WTC11 (cell line): ENCODE data around the gene PAPOLG. TPM values are rescaled to one million over a fixed set of nuclear protein-coding genes. Genes with fewer than 3 reads are reported as not detected.

Experiments
- ATAC-seq: fragments of 200-7000 bp; cut with Tn5 transposase; 2 replicates; pipeline ENCODE4 v1.10.0; 2021; ENCODE audit warnings: mild to moderate bottlenecking, moderate library complexity
- CTCF ChIA-PET: fragments of 300-600 bp; sonication (Branson Sonifier 250); formaldehyde crosslinking; loops from one replicate; lab custom pipeline; 2021; ENCODE audit warnings: antibody characterized with exemption; lab: Charles Lee
- POLR2A ChIA-PET: fragments of 350-600 bp; sonication (Branson Sonifier 250); formaldehyde crosslinking; loops from one replicate; lab custom pipeline; 2021; ENCODE audit warnings: antibody characterized with exemption; lab: Charles Lee
- DNase-seq: peaks from one replicate; pipeline ENCODE4 v3.0.0; 2021; ENCODE audit warnings: low spot score
- H3K27ac Mint-ChIP-seq: 2 replicates; pipeline ENCODE4 v1.8.0; 2021; ENCODE audit warnings: mixed read lengths
- H3K27me3 Mint-ChIP-seq: 2 replicates; pipeline ENCODE4 v1.8.0; 2021; ENCODE audit warnings: low read depth, mild to moderate bottlenecking, moderate library complexity, mixed read lengths
- H3K36me3 Mint-ChIP-seq: 2 replicates; pipeline ENCODE4 v1.8.0; 2021; ENCODE audit warnings: mixed read lengths
- H3K4me1 Mint-ChIP-seq: 2 replicates; pipeline ENCODE4 v1.8.0; 2022; ENCODE audit warnings: mixed read lengths
- H3K4me3 Mint-ChIP-seq: 2 replicates; pipeline ENCODE4 v1.8.0; 2021; ENCODE audit warnings: mild to moderate bottlenecking, moderate library complexity, mixed read lengths
- H3K9me3 Mint-ChIP-seq: 2 replicates; pipeline ENCODE4 v1.8.0; 2021; ENCODE audit warnings: mixed read lengths
- ELF4 ChIP-seq: sonication (generic); formaldehyde crosslinking; IDR thresholded peaks from 2 replicates; pipeline ENCODE4 v1.8.1; 2022; ENCODE audit warnings: low read depth, mild to moderate bottlenecking, moderate library complexity, missing genetic modification reagents
- ESRRA ChIP-seq: sonication (generic); formaldehyde crosslinking; IDR thresholded peaks from 2 replicates; pipeline ENCODE4 v1.8.1; 2022; ENCODE audit warnings: mild to moderate bottlenecking, missing genetic modification reagents, borderline replicate concordance
- GRHL2 ChIP-seq: fragments of 250-450 bp; sonication (Bioruptor Pico); IDR thresholded peaks from 2 replicates; pipeline ENCODE4 v1.8.0; 2022; ENCODE audit warnings: mild to moderate bottlenecking, moderate library complexity; ENCODE audit not compliant: insufficient replicate concordance, severe bottlenecking
- MYBL2 ChIP-seq: sonication (generic); formaldehyde crosslinking; IDR thresholded peaks from 2 replicates; pipeline ENCODE4 v1.8.1; 2023; ENCODE audit warnings: mild to moderate bottlenecking, moderate library complexity, missing genetic modification reagents
- NFE2L1 ChIP-seq: sonication (generic); formaldehyde crosslinking; IDR thresholded peaks from 2 replicates; pipeline ENCODE4 v1.8.1; 2023; ENCODE audit warnings: missing genetic modification reagents
- NR2C2 ChIP-seq: sonication (generic); formaldehyde crosslinking; IDR thresholded peaks from 2 replicates; pipeline ENCODE4 v1.8.0; 2022; ENCODE audit warnings: mild to moderate bottlenecking, missing genetic modification reagents
- NR3C1 ChIP-seq: sonication (generic); formaldehyde crosslinking; conservative IDR thresholded peaks from 2 replicates; pipeline ENCODE4 v1.8.1; 2023; ENCODE audit warnings: low read depth, mild to moderate bottlenecking, missing genetic modification reagents
- PRRX2 ChIP-seq: fragments of 250-450 bp; sonication (Bioruptor Pico); IDR thresholded peaks from 2 replicates; pipeline ENCODE4 v1.8.0; 2021; ENCODE audit warnings: mild to moderate bottlenecking
- SOX15 ChIP-seq: fragments of 250-450 bp; sonication (Bioruptor Pico); IDR thresholded peaks from 2 replicates; pipeline ENCODE4 v1.9.0; 2021; ENCODE audit warnings: mild to moderate bottlenecking
- SP1 ChIP-seq: sonication (generic); formaldehyde crosslinking; conservative IDR thresholded peaks from 2 replicates; pipeline ENCODE4 v1.8.1; 2022; ENCODE audit warnings: missing genetic modification reagents
- TP53 ChIP-seq: sonication (generic); formaldehyde crosslinking; IDR thresholded peaks from 2 replicates; pipeline ENCODE4 v1.8.1; 2023; ENCODE audit warnings: mild to moderate bottlenecking, missing genetic modification reagents
- ZNF138 ChIP-seq: sonication (generic); formaldehyde crosslinking; conservative IDR thresholded peaks from 2 replicates; pipeline ENCODE4 v1.8.1; 2022; ENCODE audit warnings: mild to moderate bottlenecking, moderate library complexity, missing genetic modification reagents
- ZNF263 ChIP-seq: sonication (generic); formaldehyde crosslinking; IDR thresholded peaks from 2 replicates; pipeline ENCODE4 v1.8.1; 2022; ENCODE audit warnings: low read depth, mild to moderate bottlenecking, moderate library complexity, missing genetic modification reagents
- ZNF317 ChIP-seq: sonication (generic); formaldehyde crosslinking; IDR thresholded peaks from 2 replicates; pipeline ENCODE4 v1.8.1; 2023; ENCODE audit warnings: low read depth, mild to moderate bottlenecking, moderate library complexity, missing genetic modification reagents, borderline replicate concordance
- total RNA-seq: library from RNA; stranded (reverse); gene quantifications from 3 replicates; pipeline ENCODE4 v1.2.3, GENCODE V29; 2021
- TF ChIP-seq, protein P1 (sequence below): sonication (generic); formaldehyde crosslinking; IDR thresholded peaks from 2 replicates; pipeline ENCODE4 v1.8.1; 2023; ENCODE audit warnings: mild to moderate bottlenecking, missing genetic modification reagents
- TF ChIP-seq, protein P2 (sequence below): fragments of 250-450 bp; sonication (Bioruptor Pico); conservative IDR thresholded peaks from 2 replicates; pipeline ENCODE4 v1.9.0; 2021; ENCODE audit warnings: mild to moderate bottlenecking
- TF ChIP-seq, protein P3 (sequence below): fragments of 250-450 bp; sonication (Bioruptor Pico); IDR thresholded peaks from 2 replicates; pipeline ENCODE4 v1.8.0; 2021; ENCODE audit warnings: mild to moderate bottlenecking
- TF ChIP-seq, protein P4 (sequence below): sonication (generic); formaldehyde crosslinking; IDR thresholded peaks from 2 replicates; pipeline ENCODE4 v1.8.0; 2022; ENCODE audit warnings: mild to moderate bottlenecking, missing genetic modification reagents
- TF ChIP-seq, protein P5 (sequence below): fragments of 200-600 bp; IDR thresholded peaks from 2 replicates; pipeline ENCODE4 v1.8.0; 2022; ENCODE audit warnings: antibody characterized with exemption
- TF ChIP-seq, protein P6 (sequence below): fragments of 250-450 bp; sonication (Bioruptor Pico); IDR thresholded peaks from 2 replicates; pipeline ENCODE4 v1.9.0; 2021; ENCODE audit warnings: mild to moderate bottlenecking
- TF ChIP-seq, protein P7 (sequence below): sonication (generic); formaldehyde crosslinking; conservative IDR thresholded peaks from 2 replicates; pipeline ENCODE4 v1.8.1; 2022; ENCODE audit warnings: mild to moderate bottlenecking, missing genetic modification reagents
- TF ChIP-seq, protein P8 (sequence below): sonication (generic); formaldehyde crosslinking; IDR thresholded peaks from 2 replicates; pipeline ENCODE4 v1.8.0; 2022; ENCODE audit warnings: mild to moderate bottlenecking, missing genetic modification reagents

The PAPOLG gene
- total RNA-seq, 1 experiment from 2014 or later: 22.5 TPM

DNA sequence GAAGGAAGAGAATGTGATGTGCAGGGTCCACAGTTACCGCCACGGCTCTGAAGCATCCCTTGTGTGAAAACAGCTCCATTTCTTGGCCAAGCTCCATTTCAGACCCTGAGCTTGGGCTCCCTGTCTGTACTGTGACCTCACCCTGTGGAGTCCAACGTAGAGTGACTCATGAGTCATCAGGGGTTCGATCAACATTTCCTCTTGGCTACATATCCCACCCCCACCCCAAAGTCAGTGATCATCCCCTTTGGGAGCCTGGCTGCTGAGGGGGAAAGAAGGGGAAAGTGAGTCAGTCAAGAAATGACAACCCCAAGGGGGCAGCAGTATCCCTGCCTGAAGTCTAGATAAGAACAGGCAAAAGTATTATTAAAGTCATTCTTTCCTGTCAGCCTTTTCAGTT lies 62.2 kb downstream of the PAPOLG start (continued):
- TF ChIP-seq NR2C2 (no peak), TP53 (CRISPR knock-in tag) (no peak)
- TF ChIP-seq, protein P1, sequence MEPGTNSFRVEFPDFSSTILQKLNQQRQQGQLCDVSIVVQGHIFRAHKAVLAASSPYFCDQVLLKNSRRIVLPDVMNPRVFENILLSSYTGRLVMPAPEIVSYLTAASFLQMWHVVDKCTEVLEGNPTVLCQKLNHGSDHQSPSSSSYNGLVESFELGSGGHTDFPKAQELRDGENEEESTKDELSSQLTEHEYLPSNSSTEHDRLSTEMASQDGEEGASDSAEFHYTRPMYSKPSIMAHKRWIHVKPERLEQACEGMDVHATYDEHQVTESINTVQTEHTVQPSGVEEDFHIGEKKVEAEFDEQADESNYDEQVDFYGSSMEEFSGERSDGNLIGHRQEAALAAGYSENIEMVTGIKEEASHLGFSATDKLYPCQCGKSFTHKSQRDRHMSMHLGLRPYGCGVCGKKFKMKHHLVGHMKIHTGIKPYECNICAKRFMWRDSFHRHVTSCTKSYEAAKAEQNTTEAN: no peak

DNA sequence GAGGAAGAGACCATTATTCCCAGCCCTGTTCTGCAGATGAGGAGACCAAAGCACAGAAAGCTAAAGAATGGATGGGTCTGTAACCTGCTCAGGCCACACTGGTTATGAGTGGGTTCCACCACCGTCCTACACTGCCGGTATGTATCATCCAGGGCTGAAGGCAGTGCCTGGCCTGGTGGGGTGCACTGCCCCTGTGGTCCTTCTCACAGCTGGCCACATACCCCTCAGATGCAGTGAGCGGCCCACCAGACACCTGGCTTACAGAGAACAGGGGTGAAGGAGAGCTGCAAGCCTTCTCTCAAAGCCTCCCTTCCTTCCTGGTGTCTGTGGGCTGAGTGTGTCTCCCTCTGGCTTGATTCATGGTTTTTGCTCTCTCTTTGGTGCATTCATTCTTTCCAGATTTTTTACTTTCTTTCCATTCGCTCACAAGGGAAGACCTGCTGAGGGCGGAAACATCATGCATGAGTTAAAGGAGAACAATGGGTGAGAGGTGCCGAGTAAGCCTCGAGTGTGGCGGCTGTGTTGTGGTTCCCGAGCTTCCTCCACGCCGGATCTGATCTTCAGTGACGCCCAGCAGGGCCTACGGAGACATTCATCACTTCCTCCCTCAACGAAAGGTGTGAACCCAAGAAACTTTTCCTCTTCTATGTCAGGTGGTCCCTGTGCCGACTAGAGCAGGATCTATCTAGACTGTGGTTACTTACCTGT lies 63.2 kb downstream of the PAPOLG start:
- Mint-ChIP-seq H3K27me3 (no peaks in the 10 kb centered on the region), H3K4me1 (0 out of 2 replicates have a peak, but pooled peaks cover 3% of the 10 kb centered on the region), H3K36me3 (no peaks in the 10 kb centered on the region), H3K9me3 (no peaks in the 10 kb centered on the region), H3K4me3 (no peak overlapping the region), H3K27ac (no peak overlapping the region)
- POLR2A ChIA-PET: no interaction called here
- no peak for DNase-seq
- no peak; the same call in 1 of the 2 replicates for ATAC-seq
- CTCF ChIA-PET: interaction anchor here (1.1 to 1.5 kb wide), 2 partner anchors 112 to 145 kb away, joined by 4 to 6 read pairs; no protein-coding TSS in a partner anchor
- TF ChIP-seq GRHL2 (CRISPR knock-in tag): no peak
- TF ChIP-seq, protein P2, sequence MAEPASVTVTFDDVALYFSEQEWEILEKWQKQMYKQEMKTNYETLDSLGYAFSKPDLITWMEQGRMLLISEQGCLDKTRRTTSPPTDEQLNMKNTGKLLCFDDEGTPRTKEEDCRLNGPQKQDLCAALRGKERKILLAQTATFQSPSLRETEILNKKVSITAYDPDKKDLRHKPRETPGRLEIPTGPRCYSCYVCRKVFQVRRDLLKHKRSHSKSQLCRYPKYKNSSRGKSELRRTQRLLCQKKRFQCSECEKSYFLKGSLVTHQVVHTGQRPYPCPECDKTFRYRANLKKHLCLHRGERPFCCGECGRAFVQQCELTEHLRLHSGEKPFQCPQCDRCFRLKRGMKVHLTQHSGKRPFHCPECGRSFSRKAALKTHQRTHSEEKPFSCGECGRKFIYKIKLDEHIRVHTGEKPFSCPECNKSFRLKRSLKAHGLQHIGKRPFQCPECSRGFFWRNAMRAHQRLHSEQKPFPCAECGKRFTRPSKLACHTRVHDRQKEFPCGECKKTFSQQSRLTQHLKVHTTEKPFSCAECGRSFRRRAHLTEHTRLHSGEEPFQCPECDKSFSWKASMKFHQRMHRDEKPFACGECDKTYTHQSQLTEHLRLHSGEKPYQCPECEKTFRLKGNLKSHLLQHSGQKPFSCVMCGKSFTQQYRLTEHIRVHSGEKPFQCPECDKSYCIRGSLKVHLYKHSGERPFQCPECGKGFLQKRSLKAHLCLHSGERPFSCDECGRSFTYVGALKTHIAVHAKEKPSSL (CRISPR knock-in tag): no peak
- TF ChIP-seq, protein P3, sequence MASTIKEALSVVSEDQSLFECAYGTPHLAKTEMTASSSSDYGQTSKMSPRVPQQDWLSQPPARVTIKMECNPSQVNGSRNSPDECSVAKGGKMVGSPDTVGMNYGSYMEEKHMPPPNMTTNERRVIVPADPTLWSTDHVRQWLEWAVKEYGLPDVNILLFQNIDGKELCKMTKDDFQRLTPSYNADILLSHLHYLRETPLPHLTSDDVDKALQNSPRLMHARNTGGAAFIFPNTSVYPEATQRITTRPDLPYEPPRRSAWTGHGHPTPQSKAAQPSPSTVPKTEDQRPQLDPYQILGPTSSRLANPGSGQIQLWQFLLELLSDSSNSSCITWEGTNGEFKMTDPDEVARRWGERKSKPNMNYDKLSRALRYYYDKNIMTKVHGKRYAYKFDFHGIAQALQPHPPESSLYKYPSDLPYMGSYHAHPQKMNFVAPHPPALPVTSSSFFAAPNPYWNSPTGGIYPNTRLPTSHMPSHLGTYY (CRISPR knock-in tag): no peak
- no peak for TF ChIP-seq ZNF317 (CRISPR knock-in tag)
- no peak for TF ChIP-seq MYBL2 (CRISPR knock-in tag)
- no peak for TF ChIP-seq SOX15 (CRISPR knock-in tag)
- TF ChIP-seq ELF4 (CRISPR knock-in tag): no peak
- TF ChIP-seq, protein P4, sequence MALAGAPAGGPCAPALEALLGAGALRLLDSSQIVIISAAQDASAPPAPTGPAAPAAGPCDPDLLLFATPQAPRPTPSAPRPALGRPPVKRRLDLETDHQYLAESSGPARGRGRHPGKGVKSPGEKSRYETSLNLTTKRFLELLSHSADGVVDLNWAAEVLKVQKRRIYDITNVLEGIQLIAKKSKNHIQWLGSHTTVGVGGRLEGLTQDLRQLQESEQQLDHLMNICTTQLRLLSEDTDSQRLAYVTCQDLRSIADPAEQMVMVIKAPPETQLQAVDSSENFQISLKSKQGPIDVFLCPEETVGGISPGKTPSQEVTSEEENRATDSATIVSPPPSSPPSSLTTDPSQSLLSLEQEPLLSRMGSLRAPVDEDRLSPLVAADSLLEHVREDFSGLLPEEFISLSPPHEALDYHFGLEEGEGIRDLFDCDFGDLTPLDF (CRISPR knock-in tag): no peak
- no peak for TF ChIP-seq ZNF138 (CRISPR knock-in tag)
- TF ChIP-seq ZNF263 (CRISPR knock-in tag): no peak
- no peak for TF ChIP-seq SP1 (CRISPR knock-in tag)

DNA sequence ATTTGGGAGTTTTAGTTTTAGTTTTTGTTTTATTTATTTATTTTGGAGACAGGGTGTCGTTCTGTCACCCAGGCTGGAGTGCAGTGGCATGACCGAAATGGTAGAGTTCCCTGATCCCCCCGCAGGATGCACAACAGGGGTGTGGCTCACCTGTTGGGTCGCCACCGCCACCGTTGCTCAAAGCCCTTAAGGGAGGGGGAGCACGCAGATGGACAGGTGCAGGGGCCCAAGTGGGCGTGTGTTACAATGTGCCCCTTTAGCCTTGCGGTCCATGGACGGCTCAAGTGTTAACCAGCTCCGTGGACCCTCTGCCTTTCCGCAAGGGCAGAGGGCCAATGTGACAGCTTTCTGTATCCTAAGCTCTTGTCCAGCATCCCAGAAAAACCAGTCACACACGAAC lies 63.9 kb downstream of the PAPOLG start:
- Mint-ChIP-seq H3K27me3 (no peaks in the 10 kb centered on the region), H3K4me1 (0 out of 2 replicates have a peak, but pooled peaks cover 3% of the 10 kb centered on the region), H3K9me3 (no peaks in the 10 kb centered on the region), H3K4me3 (no peak overlapping the region), H3K36me3 (no peaks in the 10 kb centered on the region), H3K27ac (no peak overlapping the region)
- ATAC-seq: no peak
- DNase-seq: no peak
- ChIA-PET CTCF (interaction anchor here (1.1 to 1.5 kb wide), 2 partner anchors 112 to 145 kb away, joined by 4 to 6 read pairs; no protein-coding TSS in a partner anchor), POLR2A (no interaction called here)
- TF ChIP-seq NR3C1: no peak
- TF ChIP-seq ESRRA: no peak
- no peak for TF ChIP-seq NFE2L1
- TF ChIP-seq, protein P5, sequence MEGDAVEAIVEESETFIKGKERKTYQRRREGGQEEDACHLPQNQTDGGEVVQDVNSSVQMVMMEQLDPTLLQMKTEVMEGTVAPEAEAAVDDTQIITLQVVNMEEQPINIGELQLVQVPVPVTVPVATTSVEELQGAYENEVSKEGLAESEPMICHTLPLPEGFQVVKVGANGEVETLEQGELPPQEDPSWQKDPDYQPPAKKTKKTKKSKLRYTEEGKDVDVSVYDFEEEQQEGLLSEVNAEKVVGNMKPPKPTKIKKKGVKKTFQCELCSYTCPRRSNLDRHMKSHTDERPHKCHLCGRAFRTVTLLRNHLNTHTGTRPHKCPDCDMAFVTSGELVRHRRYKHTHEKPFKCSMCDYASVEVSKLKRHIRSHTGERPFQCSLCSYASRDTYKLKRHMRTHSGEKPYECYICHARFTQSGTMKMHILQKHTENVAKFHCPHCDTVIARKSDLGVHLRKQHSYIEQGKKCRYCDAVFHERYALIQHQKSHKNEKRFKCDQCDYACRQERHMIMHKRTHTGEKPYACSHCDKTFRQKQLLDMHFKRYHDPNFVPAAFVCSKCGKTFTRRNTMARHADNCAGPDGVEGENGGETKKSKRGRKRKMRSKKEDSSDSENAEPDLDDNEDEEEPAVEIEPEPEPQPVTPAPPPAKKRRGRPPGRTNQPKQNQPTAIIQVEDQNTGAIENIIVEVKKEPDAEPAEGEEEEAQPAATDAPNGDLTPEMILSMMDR: no peak
- no peak for TF ChIP-seq MYBL2 (CRISPR knock-in tag)
- TF ChIP-seq, protein P6, sequence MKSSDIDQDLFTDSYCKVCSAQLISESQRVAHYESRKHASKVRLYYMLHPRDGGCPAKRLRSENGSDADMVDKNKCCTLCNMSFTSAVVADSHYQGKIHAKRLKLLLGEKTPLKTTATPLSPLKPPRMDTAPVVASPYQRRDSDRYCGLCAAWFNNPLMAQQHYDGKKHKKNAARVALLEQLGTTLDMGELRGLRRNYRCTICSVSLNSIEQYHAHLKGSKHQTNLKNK (CRISPR knock-in tag): no peak
- TF ChIP-seq, protein P7, sequence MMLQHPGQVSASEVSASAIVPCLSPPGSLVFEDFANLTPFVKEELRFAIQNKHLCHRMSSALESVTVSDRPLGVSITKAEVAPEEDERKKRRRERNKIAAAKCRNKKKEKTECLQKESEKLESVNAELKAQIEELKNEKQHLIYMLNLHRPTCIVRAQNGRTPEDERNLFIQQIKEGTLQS (CRISPR knock-in tag): no peak
- TF ChIP-seq, protein P8, sequence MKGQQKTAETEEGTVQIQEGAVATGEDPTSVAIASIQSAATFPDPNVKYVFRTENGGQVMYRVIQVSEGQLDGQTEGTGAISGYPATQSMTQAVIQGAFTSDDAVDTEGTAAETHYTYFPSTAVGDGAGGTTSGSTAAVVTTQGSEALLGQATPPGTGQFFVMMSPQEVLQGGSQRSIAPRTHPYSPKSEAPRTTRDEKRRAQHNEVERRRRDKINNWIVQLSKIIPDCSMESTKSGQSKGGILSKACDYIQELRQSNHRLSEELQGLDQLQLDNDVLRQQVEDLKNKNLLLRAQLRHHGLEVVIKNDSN: no peak
- TF ChIP-seq PRRX2 (CRISPR knock-in tag): no peak
